Measurements from ENCODE around the gene SP100.
A peak's percentile ranks its signal among the peaks of the same experiment; 100 is the strongest.

Gene SP100

GRCh38 chr2:230564805-230565779 lies 149.1 kb downstream of the SP100 start:
- peak; percentile 58 for DNase-seq (ENCODE audit: low read depth)
- no peak overlapping the region for H3K4me3 ChIP-seq (ENCODE audit: low read depth, low read length)
- no peak for TF ChIP-seq CTCF (IDR thresholded peaks at IDR 0.05; ENCODE audit: insufficient read depth, low read depth, low read length, missing control alignments)

- H3K4me3 ChIP-seq (ENCODE audit: low read depth, low read length): no peak overlapping the region
- DNase-seq (ENCODE audit: low read depth): no peak
- TF ChIP-seq CTCF (IDR thresholded peaks at IDR 0.05; ENCODE audit: insufficient read depth, low read depth, low read length, missing control alignments): no peak
These were observed 153.3 kb downstream of the SP100 start for GRCh38 chr2:230569298-230569697.

- no peak for TF ChIP-seq CTCF (IDR thresholded peaks at IDR 0.05; ENCODE audit: insufficient read depth, low read depth, low read length, missing control alignments)
- H3K4me3 ChIP-seq (ENCODE audit: low read depth, low read length): no peak overlapping the region
- DNase-seq (ENCODE audit: low read depth): no peak
These were observed 155.0 kb downstream of the SP100 start for GRCh38 chr2:230570987-230571386.

- no peak for TF ChIP-seq CTCF (IDR thresholded peaks at IDR 0.05; ENCODE audit: insufficient read depth, low read depth, low read length, missing control alignments)
- no peak overlapping the region for H3K4me3 ChIP-seq (ENCODE audit: low read depth, low read length)
- no peak for DNase-seq (ENCODE audit: low read depth)
These were observed 159.8 kb downstream of the SP100 start for GRCh38 chr2:230575642-230576324.

- DNase-seq (ENCODE audit: low read depth): no peak
- no peak for TF ChIP-seq CTCF (IDR thresholded peaks at IDR 0.05; ENCODE audit: insufficient read depth, low read depth, low read length, missing control alignments)
- no peak overlapping the region for H3K4me3 ChIP-seq (ENCODE audit: low read depth, low read length)
These were observed 161.1 kb downstream of the SP100 start for GRCh38 chr2:230577114-230577513.

- no peak overlapping the region for H3K4me3 ChIP-seq (ENCODE audit: low read depth, low read length)
- peak; percentile 63 for DNase-seq (ENCODE audit: low read depth)
- no peak for TF ChIP-seq CTCF (IDR thresholded peaks at IDR 0.05; ENCODE audit: insufficient read depth, low read depth, low read length, missing control alignments)
These were observed 162.1 kb downstream of the SP100 start for GRCh38 chr2:230578106-230578505.
